Uterus (tissue), 4 donors: Measurements from ENCODE around the gene TMEM171. TPM values are rescaled to one million over a fixed set of nuclear protein-coding genes. Genes with fewer than 3 reads are reported as not detected.

Experiments
- DNase-seq, 2 donors: peaks; one replicate each; pipeline ENCODE4 v3.0.0-alpha.2; 2019 to 2020
- H3K27ac ChIP-seq, 2 donors: fragments of 200-600 bp; sonication (generic); 1 replicate in 1 of 2; 2 replicates in 1 of 2; pipeline ENCODE4 v1.5.1; 2016 to 2018
- H3K27me3 ChIP-seq, 2 donors: fragments of 200-600 bp; sonication (generic); one replicate each; pipeline ENCODE4 v1.5.1; 2018 to 2019; ENCODE audit warnings: control low read depth in 1 of 2
- H3K36me3 ChIP-seq, 2 donors: fragments of 200-600 bp; sonication (generic); one replicate each; pipeline ENCODE4 v1.5.1; 2019; ENCODE audit warnings: control low read depth in 1 of 2
- H3K4me1 ChIP-seq, 2 donors: fragments of 200-600 bp; sonication (generic); one replicate each; pipeline ENCODE4 v1.5.1; 2018 to 2019; ENCODE audit warnings: control low read depth in 1 of 2
- H3K4me3 ChIP-seq, 2 donors: fragments of 200-600 bp; sonication (generic); 1 replicate in 1 of 2; 2 replicates in 1 of 2; pipeline ENCODE4 v1.5.1; 2018 to 2019; ENCODE audit warnings: mild to moderate bottlenecking in 1 of 2
- H3K9me3 ChIP-seq, 2 donors: fragments of 200-600 bp; sonication (generic); one replicate each; pipeline ENCODE4 v1.5.1; 2019; ENCODE audit warnings: control low read depth in 1 of 2
- CTCF ChIP-seq, 4 experiments: fragments of 200-600 bp in 2 of 4; fragments of 450-650 bp in 2 of 4; sonication (generic) in 2 of 4; IDR thresholded peaks; one replicate each; pipeline ENCODE4 v1.5.1; 2016 to 2019; ENCODE audit warnings: antibody characterized with exemption in 4 of 4, mild to moderate bottlenecking in 2 of 4, moderate library complexity in 1 of 4
- POLR2A ChIP-seq, 2 donors: fragments of 450-650 bp; IDR thresholded peaks; one replicate each; pipeline ENCODE4 v1.6.1; 2016; ENCODE audit warnings: antibody characterized with exemption in 2 of 2, mild to moderate bottlenecking in 1 of 2, moderate library complexity in 1 of 2
- intact Hi-C: fragments of 100-400 bp; cut with DNase I; formaldehyde crosslinking; loops from one replicate; pipeline ENCODE4 v1.15.1; 2023; ENCODE audit warnings: low total_unique reads
- total RNA-seq, 4 donors: library from RNA; depleted of rRNA in 3 of 4; stranded (reverse); fragments of >200 nt in 3 of 4; gene quantifications; one replicate each; pipeline versions ENCODE4 v1.1.0 to v1.2.4, GENCODE V29; 2014 to 2023
- donor health status: DM: yes; HTN: yes; CAD: no.

Gene TMEM171
- total RNA-seq, 4 donors from 2014 or later: not detected

DNA sequence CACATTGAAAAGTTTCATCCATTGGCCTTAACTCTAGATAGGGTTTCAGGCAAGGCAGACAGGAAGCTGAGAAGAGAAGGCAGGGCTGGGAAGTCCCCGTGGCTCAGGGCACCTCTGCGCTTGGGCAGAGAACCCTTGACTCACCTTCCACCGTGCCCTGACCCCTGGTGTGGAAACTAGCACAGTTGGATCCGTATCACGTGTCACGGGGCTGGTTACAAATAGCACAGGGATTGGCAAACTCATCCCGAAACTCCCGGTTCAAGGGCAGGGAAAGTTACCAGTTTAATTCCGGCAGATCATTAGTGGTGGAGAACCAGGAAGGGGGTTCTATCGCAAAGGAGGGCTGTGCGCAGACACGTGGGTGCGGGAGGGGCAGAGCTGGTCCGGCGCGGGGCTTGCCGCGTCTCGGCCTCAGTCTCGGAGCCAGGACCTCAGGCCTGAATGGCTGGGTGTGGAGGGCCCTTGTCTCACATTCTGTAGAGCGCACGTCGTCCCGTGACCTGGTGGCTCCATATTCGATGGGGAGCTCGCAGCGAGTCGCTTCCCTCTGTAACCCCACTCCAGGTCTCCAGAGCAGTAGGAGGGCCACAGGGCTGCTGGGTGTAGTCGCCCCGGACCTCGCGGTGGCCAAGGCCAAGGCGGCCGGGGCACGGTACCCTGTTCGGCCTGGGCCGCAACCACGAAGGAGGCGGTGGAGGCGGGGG is 771 bp upstream of the TMEM171 start:
- TF ChIP-seq CTCF (IDR thresholded peaks at IDR 0.05) (no peak), POLR2A (IDR thresholded peaks at IDR 0.05) (no peak)
- no peaks in the 10 kb centered on the region for H3K9me3 ChIP-seq
- H3K4me3 ChIP-seq: no peak overlapping the region
- DNase-seq: no peak
- no peak overlapping the region for H3K27ac ChIP-seq
- no peaks in the 10 kb centered on the region for H3K36me3 ChIP-seq
- H3K27me3 ChIP-seq: no peaks in the 10 kb centered on the region
- peaks cover 0 to 10% of the 10 kb centered on the region in 2 donors for H3K4me1 ChIP-seq
- intact Hi-C loops: no loop called here

- Histone ChIP-seq H3K9me3 (no peaks in the 10 kb centered on the region), H3K36me3 (no peaks in the 10 kb centered on the region), H3K27me3 (no peaks in the 10 kb centered on the region), H3K27ac (no peak overlapping the region), H3K4me3 (no peak overlapping the region), H3K4me1 (peaks cover 0 to 10% of the 10 kb centered on the region in 2 donors)
- no peak for TF ChIP-seq CTCF (IDR thresholded peaks at IDR 0.05)
- TF ChIP-seq POLR2A (IDR thresholded peaks at IDR 0.05): no peak
- DNase-seq: no peak
- intact Hi-C loops: no loop called here
Observed at GRCh38 chr5:73121119-73121463, 716 bp downstream of the TMEM171 start.

GRCh38 chr5:73122875-73123810 is 2.8 kb downstream of the TMEM171 start:
- no peak for DNase-seq
- intact Hi-C loops: no loop called here

DNA sequence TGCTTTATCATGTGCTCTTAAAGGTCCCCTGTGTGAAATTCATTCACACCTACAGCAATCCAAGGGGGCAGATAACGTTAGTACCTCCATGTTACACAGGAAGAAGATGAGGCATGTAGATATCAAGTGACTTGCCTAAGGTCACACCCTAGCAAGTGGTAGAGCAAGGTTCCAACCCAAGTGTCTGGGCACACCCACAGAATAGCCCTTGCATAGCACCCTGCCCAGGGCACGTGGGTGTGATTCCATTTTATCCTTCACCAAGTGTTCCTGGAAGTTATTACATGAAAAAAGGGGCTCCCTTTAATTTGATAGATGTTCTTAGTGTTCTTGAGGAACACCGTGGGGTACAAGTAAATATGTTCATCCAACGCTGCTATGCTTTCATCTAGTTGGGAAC is 4.9 kb downstream of the TMEM171 start:
- no peaks in the 10 kb centered on the region for H3K27me3 ChIP-seq
- H3K36me3 ChIP-seq: no peaks in the 10 kb centered on the region
- no peak for TF ChIP-seq POLR2A (IDR thresholded peaks at IDR 0.05)
- no peak for TF ChIP-seq CTCF (IDR thresholded peaks at IDR 0.05)
- intact Hi-C loops: no loop called here
- peaks cover 0 to 5% of the 10 kb centered on the region in 2 donors for H3K4me1 ChIP-seq
- H3K9me3 ChIP-seq: no peaks in the 10 kb centered on the region
- H3K4me3 ChIP-seq: no peak overlapping the region
- no peak overlapping the region for H3K27ac ChIP-seq
- DNase-seq: no peak

More at GRCh38 chr5:73122875-73123810, 2.8 kb downstream of the TMEM171 start:
- peaks cover 0 to 10% of the 10 kb centered on the region in 2 donors for H3K4me1 ChIP-seq
- H3K27ac ChIP-seq: no peak overlapping the region
- no peak overlapping the region for H3K4me3 ChIP-seq
- no peaks in the 10 kb centered on the region for H3K27me3 ChIP-seq
- TF ChIP-seq POLR2A (IDR thresholded peaks at IDR 0.05) (no peak), CTCF (IDR thresholded peaks at IDR 0.05) (no peak)
- H3K9me3 ChIP-seq: no peaks in the 10 kb centered on the region
- no peaks in the 10 kb centered on the region for H3K36me3 ChIP-seq

GRCh38 chr5:73126381-73126780 is 6.0 kb downstream of the TMEM171 start:
- Histone ChIP-seq H3K36me3 (no peaks in the 10 kb centered on the region), H3K4me1 (no peaks in the 10 kb centered on the region), H3K27me3 (no peaks in the 10 kb centered on the region), H3K27ac (no peak overlapping the region), H3K9me3 (no peaks in the 10 kb centered on the region), H3K4me3 (no peak overlapping the region)
- DNase-seq: no peak
- no peak for TF ChIP-seq CTCF (IDR thresholded peaks at IDR 0.05)
- no peak for TF ChIP-seq POLR2A (IDR thresholded peaks at IDR 0.05)
- intact Hi-C loops: no loop called here
